ENCODE measurements around the gene SARDH. TPM values are rescaled to one million over a fixed set of nuclear protein-coding genes. Genes with fewer than 3 reads are reported as not detected.

SARDH gene
- total and polyA plus RNA-seq, 2 of the 8 experiments (the other 6 are each of a cell fraction or from before 2014, with no cell fraction given), result 6.4 to 7.4 TPM

- no peak for TF ChIP-seq TCF12 (IDR thresholded peaks at IDR 0.05; ENCODE audit: low read depth, low read length)
- TF ChIP-seq NRF1 (IDR thresholded peaks at IDR 0.05; ENCODE audit: low read depth, low read length), result no peak
- no peak for TF ChIP-seq KDM4A (IDR thresholded peaks at IDR 0.05; ENCODE audit: low read depth, low read length, severe bottlenecking)
- TF ChIP-seq CBX8 (IDR thresholded peaks at IDR 0.05; ENCODE audit: borderline replicate concordance, low read depth, low read length), result no peak
- TF ChIP-seq GTF2F1 (IDR thresholded peaks at IDR 0.05; ENCODE audit: borderline replicate concordance, low read depth, low read length), result no peak
- no peak for TF ChIP-seq KDM5A (IDR thresholded peaks at IDR 0.05; ENCODE audit: low read length)
- TF ChIP-seq CTCF (IDR thresholded peaks at IDR 0.05; ENCODE audit: control extremely low read depth in 1 of 3, insufficient read depth in 1 of 3, low read depth in 1 of 3, low read length in 3 of 3), result no peak
Observed at GRCh38 chr9:133712221-133713100, 25.7 kb downstream of the SARDH start (continued).
